ENCODE measurements around the gene ATP2C2.
"Not testable (repeated sequence)": the region's sequence is repeated elsewhere in the genome, so short reads cannot be mapped to it uniquely, and the experiment has no call there.

The ATP2C2 gene

DNA sequence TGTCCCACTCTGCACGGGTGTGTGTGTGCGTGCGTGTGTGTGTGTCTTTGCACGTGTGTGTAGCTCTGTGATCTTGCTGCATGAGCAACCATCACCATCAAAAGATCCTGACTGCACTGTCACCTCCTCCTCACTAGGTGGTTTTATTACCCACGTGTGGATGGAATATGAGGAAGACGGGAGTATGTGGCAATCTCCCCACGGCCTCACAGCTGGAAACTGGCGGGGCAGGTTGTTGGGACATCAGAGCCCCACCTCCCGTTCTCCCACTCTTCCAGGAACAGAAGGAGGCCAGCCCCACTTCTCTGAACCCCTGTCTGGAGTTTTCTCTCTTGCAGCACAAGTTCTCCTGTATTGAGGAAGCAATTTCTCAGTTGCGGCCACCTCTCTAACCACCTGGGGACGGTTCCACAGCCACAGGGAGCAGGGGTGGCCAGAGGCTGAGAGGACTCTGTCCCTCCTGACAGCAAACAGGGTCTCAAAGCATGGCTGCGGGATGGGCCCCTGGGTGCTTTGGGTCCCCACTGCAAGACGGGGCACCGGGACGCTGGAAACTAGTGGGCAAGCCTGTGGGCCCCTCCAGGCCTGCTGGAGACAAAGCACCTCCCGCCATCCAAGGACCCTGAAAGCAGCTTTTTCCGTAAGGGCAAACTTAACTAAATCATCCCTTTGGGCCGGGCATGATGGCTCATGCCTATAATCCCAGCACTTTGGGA lies 27.9 kb upstream of the ATP2C2 start:
- no peak overlapping the region for H3K27ac ChIP-seq (ENCODE audit: low read depth, low read length)
- H3K27me3 ChIP-seq (ENCODE audit: control insufficient read depth, insufficient read depth, low read length): no peaks in the 10 kb centered on the region
- H3K9me3 ChIP-seq (ENCODE audit: control insufficient read depth, insufficient read depth, low read depth, low read length): peaks cover 3% of the 10 kb centered on the region; the same call in 1 of the 2 replicates
- H3K4me3 ChIP-seq (ENCODE audit: low read depth, low read length): no peak overlapping the region
- H3K4me1 ChIP-seq (ENCODE audit: control insufficient read depth, insufficient read depth, low read length): no peaks in the 10 kb centered on the region
- H3K9ac ChIP-seq (ENCODE audit: low read length): no peak overlapping the region
- no peaks in the 10 kb centered on the region for H3K36me3 ChIP-seq (ENCODE audit: control insufficient read depth, insufficient read depth, low read length)

DNA sequence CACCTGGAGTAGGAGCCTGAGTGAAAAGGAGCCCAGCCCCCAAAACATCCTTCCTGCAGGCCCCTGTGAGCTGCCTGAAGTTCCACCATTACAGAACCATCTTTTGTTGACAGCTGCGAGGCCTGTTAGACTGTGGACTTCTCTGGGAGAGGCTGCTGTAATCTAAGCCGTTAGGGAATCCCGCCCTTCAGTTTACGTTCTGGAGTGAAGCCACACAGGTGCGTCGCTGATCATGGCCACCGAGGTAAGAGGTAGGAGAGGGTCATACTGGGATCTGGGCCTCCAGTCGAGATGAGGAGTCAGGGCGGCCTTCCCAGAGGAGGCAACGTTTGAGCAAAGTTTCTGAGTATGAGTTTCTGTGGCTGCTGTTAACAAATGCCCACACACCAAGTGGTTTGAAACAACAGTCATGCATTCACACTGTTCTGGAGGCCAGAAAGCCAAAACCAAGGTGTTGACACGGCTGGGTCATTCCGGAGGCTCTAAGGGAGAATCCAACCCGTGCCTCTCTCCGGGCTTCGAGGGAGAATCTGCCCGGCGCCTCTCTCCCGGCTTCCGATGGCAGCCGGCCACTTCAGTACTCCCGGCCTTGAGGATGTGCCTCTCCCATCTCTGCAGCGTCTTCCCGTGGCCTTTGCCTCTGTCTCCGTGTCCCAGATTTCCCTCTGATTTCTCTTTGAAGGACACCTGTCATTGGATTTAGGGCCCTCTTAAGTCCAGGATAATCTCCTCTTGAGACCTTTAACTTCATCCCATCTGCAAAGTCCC lies 26.6 kb upstream of the ATP2C2 start:
- peaks cover 3% of the 10 kb centered on the region; the same call in 1 of the 2 replicates for H3K9me3 ChIP-seq (ENCODE audit: control insufficient read depth, insufficient read depth, low read depth, low read length)
- H3K27ac ChIP-seq (ENCODE audit: low read depth, low read length): no peak overlapping the region
- no peaks in the 10 kb centered on the region for H3K36me3 ChIP-seq (ENCODE audit: control insufficient read depth, insufficient read depth, low read length)
- H3K27me3 ChIP-seq (ENCODE audit: control insufficient read depth, insufficient read depth, low read length): no peaks in the 10 kb centered on the region
- no peak overlapping the region for H3K9ac ChIP-seq (ENCODE audit: low read length)
- no peak overlapping the region for H3K4me3 ChIP-seq (ENCODE audit: low read depth, low read length)
- no peaks in the 10 kb centered on the region for H3K4me1 ChIP-seq (ENCODE audit: control insufficient read depth, insufficient read depth, low read length)

- H3K27ac ChIP-seq (ENCODE audit: low read depth, low read length); H3K36me3 ChIP-seq (ENCODE audit: control insufficient read depth, insufficient read depth, low read length); H3K27me3 ChIP-seq (ENCODE audit: control insufficient read depth, insufficient read depth, low read length); H3K9ac ChIP-seq (ENCODE audit: low read length); H3K4me1 ChIP-seq (ENCODE audit: control insufficient read depth, insufficient read depth, low read length); H3K9me3 ChIP-seq (ENCODE audit: control insufficient read depth, insufficient read depth, low read depth, low read length); H3K4me3 ChIP-seq (ENCODE audit: low read depth, low read length): not testable (repeated sequence)
Observed at GRCh38 chr16:84343800-84344199, 24.5 kb upstream of the ATP2C2 start.

GRCh38 chr16:84344781-84345180 lies 23.6 kb upstream of the ATP2C2 start:
- H3K27ac ChIP-seq (ENCODE audit: low read depth, low read length): no peak overlapping the region
- no peaks in the 10 kb centered on the region for H3K9me3 ChIP-seq (ENCODE audit: control insufficient read depth, insufficient read depth, low read depth, low read length)
- H3K4me3 ChIP-seq (ENCODE audit: low read depth, low read length): no peak overlapping the region
- H3K36me3 ChIP-seq (ENCODE audit: control insufficient read depth, insufficient read depth, low read length): no peaks in the 10 kb centered on the region
- no peak overlapping the region for H3K9ac ChIP-seq (ENCODE audit: low read length)
- H3K27me3 ChIP-seq (ENCODE audit: control insufficient read depth, insufficient read depth, low read length): no peaks in the 10 kb centered on the region
- no peaks in the 10 kb centered on the region for H3K4me1 ChIP-seq (ENCODE audit: control insufficient read depth, insufficient read depth, low read length)

DNA sequence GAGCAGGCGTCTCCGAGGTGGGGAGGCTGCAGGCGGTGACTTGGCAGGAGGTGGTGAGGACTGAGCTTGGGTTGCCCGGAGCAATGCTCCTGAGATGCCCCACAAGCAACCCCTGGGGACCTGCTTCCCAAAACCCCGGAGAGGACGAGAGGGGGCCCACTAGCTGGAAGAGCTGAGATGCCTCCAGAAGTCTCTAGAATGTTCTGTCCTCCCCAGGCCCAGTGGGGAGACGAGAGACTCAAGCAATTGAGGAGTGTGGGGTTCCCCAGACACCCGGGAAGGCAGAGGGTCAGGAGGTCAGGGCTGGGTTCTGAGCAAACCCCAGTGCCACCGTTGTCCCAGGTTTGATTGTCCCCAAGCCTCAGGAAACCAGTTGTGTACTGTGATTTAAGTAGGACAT lies 21.2 kb upstream of the ATP2C2 start:
- H3K27ac ChIP-seq (ENCODE audit: low read depth, low read length): no peak overlapping the region
- no peak overlapping the region for H3K4me3 ChIP-seq (ENCODE audit: low read depth, low read length)
- no peaks in the 10 kb centered on the region for H3K27me3 ChIP-seq (ENCODE audit: control insufficient read depth, insufficient read depth, low read length)
- no peaks in the 10 kb centered on the region for H3K9me3 ChIP-seq (ENCODE audit: control insufficient read depth, insufficient read depth, low read depth, low read length)
- H3K4me1 ChIP-seq (ENCODE audit: control insufficient read depth, insufficient read depth, low read length): no peaks in the 10 kb centered on the region
- H3K9ac ChIP-seq (ENCODE audit: low read length): no peak overlapping the region
- H3K36me3 ChIP-seq (ENCODE audit: control insufficient read depth, insufficient read depth, low read length): no peaks in the 10 kb centered on the region

- no peaks in the 10 kb centered on the region for H3K36me3 ChIP-seq (ENCODE audit: control insufficient read depth, insufficient read depth, low read length)
- no peak overlapping the region for H3K9ac ChIP-seq (ENCODE audit: low read length)
- no peaks in the 10 kb centered on the region for H3K9me3 ChIP-seq (ENCODE audit: control insufficient read depth, insufficient read depth, low read depth, low read length)
- H3K4me3 ChIP-seq (ENCODE audit: low read depth, low read length): no peak overlapping the region
- H3K27ac ChIP-seq (ENCODE audit: low read depth, low read length): no peak overlapping the region
- no peaks in the 10 kb centered on the region for H3K27me3 ChIP-seq (ENCODE audit: control insufficient read depth, insufficient read depth, low read length)
- H3K4me1 ChIP-seq (ENCODE audit: control insufficient read depth, insufficient read depth, low read length): no peaks in the 10 kb centered on the region
Observed at GRCh38 chr16:84348386-84348888, 19.9 kb upstream of the ATP2C2 start.

GRCh38 chr16:84349862-84350684 lies 18.3 kb upstream of the ATP2C2 start:
- Histone ChIP-seq H3K9ac (ENCODE audit: low read length) (no peak overlapping the region), H3K36me3 (ENCODE audit: control insufficient read depth, insufficient read depth, low read length) (no peaks in the 10 kb centered on the region), H3K4me1 (ENCODE audit: control insufficient read depth, insufficient read depth, low read length) (no peaks in the 10 kb centered on the region), H3K9me3 (ENCODE audit: control insufficient read depth, insufficient read depth, low read depth, low read length) (no peaks in the 10 kb centered on the region), H3K27me3 (ENCODE audit: control insufficient read depth, insufficient read depth, low read length) (no peaks in the 10 kb centered on the region), H3K27ac (ENCODE audit: low read depth, low read length) (no peak overlapping the region), H3K4me3 (ENCODE audit: low read depth, low read length) (no peak overlapping the region)

GRCh38 chr16:84350685-84351400 lies 17.5 kb upstream of the ATP2C2 start:
- H3K27ac ChIP-seq (ENCODE audit: low read depth, low read length): no peak overlapping the region
- no peaks in the 10 kb centered on the region for H3K4me1 ChIP-seq (ENCODE audit: control insufficient read depth, insufficient read depth, low read length)
- H3K4me3 ChIP-seq (ENCODE audit: low read depth, low read length): no peak overlapping the region
- H3K27me3 ChIP-seq (ENCODE audit: control insufficient read depth, insufficient read depth, low read length): no peaks in the 10 kb centered on the region
- no peak overlapping the region for H3K9ac ChIP-seq (ENCODE audit: low read length)
- no peaks in the 10 kb centered on the region for H3K36me3 ChIP-seq (ENCODE audit: control insufficient read depth, insufficient read depth, low read length)
- H3K9me3 ChIP-seq (ENCODE audit: control insufficient read depth, insufficient read depth, low read depth, low read length): no peaks in the 10 kb centered on the region

DNA sequence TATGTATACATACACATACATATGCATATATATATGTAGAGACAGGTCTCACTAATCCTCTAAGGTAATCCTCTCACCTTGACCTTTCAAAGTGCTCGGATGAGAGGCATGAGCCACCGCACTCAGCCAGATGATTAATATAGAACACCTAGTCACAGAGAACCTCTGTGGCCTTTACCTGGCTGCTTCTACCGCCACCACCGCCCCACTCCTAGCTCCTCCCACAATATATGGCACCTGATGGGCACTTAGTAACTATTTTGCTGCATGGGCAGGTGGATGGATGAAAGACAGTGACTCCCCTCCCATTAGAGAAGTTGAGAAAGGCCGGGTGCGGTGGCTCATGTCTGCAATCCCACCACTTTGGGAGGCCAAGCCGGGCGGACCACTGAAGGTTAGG lies 16.7 kb upstream of the ATP2C2 start:
- H3K27ac ChIP-seq (ENCODE audit: low read depth, low read length): no peak overlapping the region

DNA sequence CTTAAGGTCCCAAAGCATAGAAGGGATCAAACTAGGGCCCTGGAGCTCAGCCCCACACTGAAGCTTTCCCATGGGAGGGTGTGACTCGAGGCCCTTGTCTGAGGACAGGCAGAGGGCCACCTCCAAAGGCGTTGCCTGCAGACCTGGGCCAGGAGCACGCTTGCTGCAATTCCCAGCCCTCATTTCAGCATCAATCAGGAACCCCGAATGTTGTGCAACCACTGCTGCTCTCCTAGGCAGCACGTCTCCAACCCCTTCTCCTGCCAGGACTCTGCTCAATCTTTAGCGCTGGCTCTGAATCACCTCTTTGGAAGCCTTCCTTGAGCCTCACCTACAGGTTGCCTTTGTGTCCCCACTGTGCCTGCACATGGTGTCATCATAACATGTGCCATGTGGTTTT lies 14.0 kb upstream of the ATP2C2 start:
- Histone ChIP-seq H3K27me3 (ENCODE audit: control insufficient read depth, insufficient read depth, low read length) (no peaks in the 10 kb centered on the region), H3K9ac (ENCODE audit: low read length) (no peak overlapping the region), H3K27ac (ENCODE audit: low read depth, low read length) (no peak overlapping the region), H3K4me1 (ENCODE audit: control insufficient read depth, insufficient read depth, low read length) (no peaks in the 10 kb centered on the region), H3K36me3 (ENCODE audit: control insufficient read depth, insufficient read depth, low read length) (no peaks in the 10 kb centered on the region), H3K9me3 (ENCODE audit: control insufficient read depth, insufficient read depth, low read depth, low read length) (no peaks in the 10 kb centered on the region), H3K4me3 (ENCODE audit: low read depth, low read length) (no peak overlapping the region)

More for the DNA sequence above, 16.7 kb upstream of the ATP2C2 start:
- Histone ChIP-seq H3K4me1 (ENCODE audit: control insufficient read depth, insufficient read depth, low read length) (no peaks in the 10 kb centered on the region), H3K9me3 (ENCODE audit: control insufficient read depth, insufficient read depth, low read depth, low read length) (no peaks in the 10 kb centered on the region), H3K4me3 (ENCODE audit: low read depth, low read length) (no peak overlapping the region), H3K36me3 (ENCODE audit: control insufficient read depth, insufficient read depth, low read length) (no peaks in the 10 kb centered on the region), H3K9ac (ENCODE audit: low read length) (no peak overlapping the region), H3K27me3 (ENCODE audit: control insufficient read depth, insufficient read depth, low read length) (no peaks in the 10 kb centered on the region)
